Endothelial cell of umbilical vein (primary cell): Measurements from ENCODE around the gene NUP214.

Source experiments
- CTCF ChIP-seq, 2 donors: IDR thresholded peaks; 1 replicate in 1 of 2; 2 replicates in 1 of 2; pipeline ENCODE4 v1.5.1; 2011; ENCODE audit warnings: low read length in 2 of 2, mild to moderate bottlenecking in 2 of 2, moderate library complexity in 2 of 2, control low read depth in 1 of 2, inconsistent platforms in 1 of 2, low read depth in 1 of 2; ENCODE audit not compliant: insufficient read depth in 1 of 2; ENCODE audit errors: extremely low read depth in 1 of 2
- EZH2 ChIP-seq: IDR thresholded peaks from 2 replicates; pipeline ENCODE4 v1.6.1; 2012; ENCODE audit warnings: borderline replicate concordance, low read depth, mild to moderate bottlenecking, moderate library complexity, low read length, inconsistent platforms; ENCODE audit not compliant: severe bottlenecking
- FOS ChIP-seq: IDR thresholded peaks from 2 replicates; pipeline ENCODE4 v1.6.1; 2011; ENCODE audit warnings: mild to moderate bottlenecking, low read length, moderate library complexity, borderline replicate concordance; ENCODE audit not compliant: insufficient read depth
- JUN ChIP-seq: IDR thresholded peaks from 2 replicates; pipeline ENCODE4 v1.6.1; 2011; ENCODE audit warnings: borderline replicate concordance, low read depth; ENCODE audit not compliant: insufficient read length, insufficient read depth
- MAX ChIP-seq: IDR thresholded peaks from 2 replicates; pipeline ENCODE4 v1.6.1; 2011; ENCODE audit not compliant: insufficient read depth, insufficient read length
- MYC ChIP-seq: IDR thresholded peaks from one replicate; pipeline ENCODE4 v1.6.1; 2011; ENCODE audit warnings: mild to moderate bottlenecking, low read depth, low read length
- POLR2A ChIP-seq: IDR thresholded peaks from 2 replicates; pipeline ENCODE4 v1.6.1; 2012; ENCODE audit warnings: low read depth, mild to moderate bottlenecking, control low read depth, low read length
- POLR2AphosphoS5 ChIP-seq: IDR thresholded peaks from 2 replicates; pipeline ENCODE4 v1.6.1; 2012; ENCODE audit warnings: low read depth, mild to moderate bottlenecking, control low read depth, low read length, moderate library complexity; ENCODE audit not compliant: insufficient read depth

GRCh38 chr9:131165523-131165922 lies 40.1 kb downstream of the NUP214 start:
- no peak for TF ChIP-seq CTCF (IDR thresholded peaks at IDR 0.05; ENCODE audit: extremely low read depth in 1 of 2, insufficient read depth in 1 of 2, low read depth in 1 of 2, low read length in 2 of 2)
- TF ChIP-seq MAX = no peak
- TF ChIP-seq EZH2 = no peak
- no peak for TF ChIP-seq POLR2AphosphoS5
- no peak for TF ChIP-seq POLR2A
- no peak for TF ChIP-seq JUN
- TF ChIP-seq MYC = no peak
- TF ChIP-seq FOS = no peak
